ENCODE data around the gene RAB39A. TPM values are rescaled to one million over a fixed set of nuclear protein-coding genes. Genes with fewer than 3 reads are reported as not detected.

Gene RAB39A
- total RNA-seq, 2 experiments from 2014 or later, result 0.15 TPM; not detected in 1

- H3K36me3 Mint-ChIP-seq (ENCODE audit: low read depth), result no peaks in the 10 kb centered on the region
- H3K9me3 Mint-ChIP-seq, result no peaks in the 10 kb centered on the region
- H3K4me3 Mint-ChIP-seq, result no peak overlapping the region
- no peak for DNase-seq
- ChIA-PET CTCF (interaction anchor here (0.6 to 1.2 kb wide), 2 partner anchors 20 to 133 kb away, joined by 3 to 5 read pairs; partner anchors contain the start of gene CUL5), POLR2A (interaction anchor here (0.6 kb wide), 1 partner anchor 515 kb away, joined by 3 read pairs; no protein-coding TSS in a partner anchor)
- no peak overlapping the region for H3K27ac Mint-ChIP-seq
- H3K27me3 Mint-ChIP-seq, result peaks cover 2% of the 10 kb centered on the region
- H3K4me1 Mint-ChIP-seq, result no peaks in the 10 kb centered on the region
Observed at GRCh38 chr11:107988397-107989158, 60.3 kb downstream of the RAB39A start.

GRCh38 chr11:107991868-107992414 is 63.7 kb downstream of the RAB39A start:
- H3K4me1 Mint-ChIP-seq, result no peaks in the 10 kb centered on the region
- no peak for DNase-seq
- peaks cover 17% of the 10 kb centered on the region for H3K27me3 Mint-ChIP-seq
- ChIA-PET POLR2A (no interaction called here), CTCF (no interaction called here)
- no peaks in the 10 kb centered on the region for H3K36me3 Mint-ChIP-seq (ENCODE audit: low read depth)
- H3K4me3 Mint-ChIP-seq, result no peak overlapping the region
- no peaks in the 10 kb centered on the region for H3K9me3 Mint-ChIP-seq
- H3K27ac Mint-ChIP-seq, result no peak overlapping the region

GRCh38 chr11:107996006-107996776 is 67.9 kb downstream of the RAB39A start:
- Mint-ChIP-seq H3K9me3 (no peaks in the 10 kb centered on the region), H3K4me3 (no peak overlapping the region), H3K4me1 (no peaks in the 10 kb centered on the region), H3K27ac (no peak overlapping the region), H3K36me3 (ENCODE audit: low read depth) (no peaks in the 10 kb centered on the region), H3K27me3 (peaks cover 17% of the 10 kb centered on the region)
- POLR2A ChIA-PET, result interaction anchor here (0.6 kb wide), 1 partner anchor 15 kb away, joined by 9 read pairs; no protein-coding TSS in a partner anchor
- DNase-seq, result no peak
- CTCF ChIA-PET, result interaction anchor here (1.2 to 1.7 kb wide), 2 partner anchors 13 to 21 kb away, joined by 5 read pairs; partner anchors contain the start of gene CUL5

- H3K9me3 Mint-ChIP-seq, result no peaks in the 10 kb centered on the region
- ChIA-PET POLR2A (no interaction called here), CTCF (no interaction called here)
- H3K4me1 Mint-ChIP-seq, result no peaks in the 10 kb centered on the region
- H3K4me3 Mint-ChIP-seq, result no peak overlapping the region
- DNase-seq, result no peak
- H3K36me3 Mint-ChIP-seq (ENCODE audit: low read depth), result no peaks in the 10 kb centered on the region
- H3K27me3 Mint-ChIP-seq, result peaks cover 19% of the 10 kb centered on the region
- no peak overlapping the region for H3K27ac Mint-ChIP-seq
Observed at GRCh38 chr11:107998761-107999160, 70.5 kb downstream of the RAB39A start.

GRCh38 chr11:107999759-108000455 is 71.7 kb downstream of the RAB39A start:
- Mint-ChIP-seq H3K36me3 (ENCODE audit: low read depth) (no peaks in the 10 kb centered on the region), H3K27ac (no peak overlapping the region), H3K27me3 (peaks cover 16% of the 10 kb centered on the region), H3K4me3 (no peak overlapping the region), H3K9me3 (no peaks in the 10 kb centered on the region), H3K4me1 (no peaks in the 10 kb centered on the region)
- DNase-seq, result peak; percentile 35
- POLR2A ChIA-PET, result no interaction called here
- CTCF ChIA-PET, result interaction anchor here (0.8 to 1.1 kb wide), 3 partner anchors 9 to 190 kb away, joined by 3 to 7 read pairs (median 3); partner anchors contain the start of gene CUL5

GRCh38 chr11:108002476-108002875 is 74.2 kb downstream of the RAB39A start:
- Mint-ChIP-seq H3K27ac (no peak overlapping the region), H3K36me3 (ENCODE audit: low read depth) (no peaks in the 10 kb centered on the region), H3K4me3 (no peak overlapping the region), H3K4me1 (no peaks in the 10 kb centered on the region), H3K27me3 (peaks cover 2% of the 10 kb centered on the region), H3K9me3 (no peaks in the 10 kb centered on the region)
- POLR2A ChIA-PET, result no interaction called here
- DNase-seq, result no peak
- CTCF ChIA-PET, result no interaction called here

- Mint-ChIP-seq H3K27ac (no peak overlapping the region), H3K36me3 (ENCODE audit: low read depth) (no peaks in the 10 kb centered on the region), H3K4me3 (no peak overlapping the region), H3K27me3 (peaks cover 2% of the 10 kb centered on the region), H3K9me3 (no peaks in the 10 kb centered on the region), H3K4me1 (peaks cover 3% of the 10 kb centered on the region)
- CTCF ChIA-PET, result no interaction called here
- POLR2A ChIA-PET, result no interaction called here
- no peak for DNase-seq
Observed at GRCh38 chr11:108003623-108004022, 75.4 kb downstream of the RAB39A start.

GRCh38 chr11:108007819-108008218 is 79.6 kb downstream of the RAB39A start:
- Mint-ChIP-seq H3K4me3 (peak overlapping the region; percentile 97), H3K36me3 (ENCODE audit: low read depth) (peaks cover 14% of the 10 kb centered on the region), H3K9me3 (no peaks in the 10 kb centered on the region), H3K27ac (no peak overlapping the region), H3K4me1 (peaks cover 15% of the 10 kb centered on the region), H3K27me3 (peaks cover 2% of the 10 kb centered on the region)
- ChIA-PET CTCF (interaction anchor here (0.6 to 2.2 kb wide), 5 partner anchors 8 to 661 kb away, joined by 3 to 11 read pairs (median 7); no protein-coding TSS in a partner anchor), POLR2A (no interaction called here)
- no peak for DNase-seq

- H3K4me1 Mint-ChIP-seq, result peaks cover 15% of the 10 kb centered on the region
- peak; percentile 89 for DNase-seq
- ChIA-PET POLR2A (interaction anchor here (0.5 to 0.6 kb wide), 2 partner anchors 185 to 1221 kb away, joined by 3 read pairs; no protein-coding TSS in a partner anchor), CTCF (interaction anchor here (0.6 to 2.2 kb wide), 25 partner anchors 9 to 656 kb away, joined by 3 to 11 read pairs (median 3); partner anchors contain the start of gene DDX10)
- H3K4me3 Mint-ChIP-seq, result peak within 1 kb of the TSS; percentile 97
- peaks cover 14% of the 10 kb centered on the region for H3K36me3 Mint-ChIP-seq (ENCODE audit: low read depth)
- H3K27me3 Mint-ChIP-seq, result no peaks in the 10 kb centered on the region
- peak within 1 kb of the TSS; percentile 98 for H3K27ac Mint-ChIP-seq
- H3K9me3 Mint-ChIP-seq, result no peaks in the 10 kb centered on the region
Observed at GRCh38 chr11:108008656-108009496, 80.6 kb downstream of the RAB39A start, which contains the start of gene CUL5. TSS of gene CUL5 (plus strand) at chr11:108008898. CDS start at chr11:108009349, 451 bp downstream.

- Mint-ChIP-seq H3K9me3 (no peaks in the 10 kb centered on the region), H3K27me3 (no peaks in the 10 kb centered on the region), H3K27ac (peak overlapping the region; percentile 98), H3K4me1 (peaks cover 15% of the 10 kb centered on the region), H3K36me3 (ENCODE audit: low read depth) (peaks cover 14% of the 10 kb centered on the region), H3K4me3 (peak overlapping the region; percentile 97)
- ChIA-PET CTCF (interaction anchor here (0.8 to 2.1 kb wide), 16 partner anchors 10 to 655 kb away, joined by 3 to 11 read pairs (median 4); partner anchors contain the start of gene DDX10), POLR2A (interaction anchor here (0.5 kb wide), 1 partner anchor 186 kb away, joined by 3 read pairs; no protein-coding TSS in a partner anchor)
- peak; percentile 8 for DNase-seq
Observed at GRCh38 chr11:108009497-108010370, 81.5 kb downstream of the RAB39A start.

All from activated CD4-positive, alpha-beta T cell treated with anti-CD3 and anti-CD28 coated beads, Interleukin-2, amount 10 ng/mL, durations not matched to agents 7 days and 5 days (primary cell).